Vagina (tissue), 2 donors: Measurements from ENCODE around the gene NPM3.

ENCODE experiments used
- CTCF ChIP-seq, 3 experiments: fragments of 450-650 bp in 2 of 3; fragments of 200-600 bp in 1 of 3; sonication (generic) in 1 of 3; IDR thresholded peaks; one replicate each; pipeline ENCODE4 v1.5.1; 2017 to 2019; ENCODE audit warnings: antibody characterized with exemption in 3 of 3, mild to moderate bottlenecking in 2 of 3, moderate library complexity in 2 of 3
- POLR2A ChIP-seq, 2 donors: fragments of 450-650 bp; IDR thresholded peaks; one replicate each; pipeline ENCODE4 v1.6.1; 2017; ENCODE audit warnings: antibody characterized with exemption in 2 of 2, mild to moderate bottlenecking in 2 of 2, moderate library complexity in 2 of 2

- TF ChIP-seq CTCF (IDR thresholded peaks at IDR 0.05) (no peak), POLR2A (IDR thresholded peaks at IDR 0.05) (no peak)
Measured at GRCh38 chr10:101770331-101771215, 12.7 kb downstream of the NPM3 start.
